IgD-negative memory B cell (primary cell): ENCODE data around the gene WASF3. TPM values are rescaled to one million over a fixed set of nuclear protein-coding genes. Genes with fewer than 3 reads are reported as not detected.

Experiments used
- H3K27ac Mint-ChIP-seq, 3 donors: one replicate each; pipeline ENCODE4 v1.8.0; 2020 to 2022; ENCODE audit warnings: mild to moderate bottlenecking in 3 of 3, mixed read lengths in 3 of 3, moderate library complexity in 1 of 3
- H3K27me3 Mint-ChIP-seq: one replicate; pipeline ENCODE4 v1.8.0; 2021; ENCODE audit warnings: mixed read lengths
- H3K36me3 Mint-ChIP-seq: one replicate; pipeline ENCODE4 v1.8.0; 2020; ENCODE audit warnings: mild to moderate bottlenecking, mixed read lengths
- H3K4me1 Mint-ChIP-seq, 3 donors: one replicate each; pipeline ENCODE4 v1.8.0; 2020 to 2022; ENCODE audit warnings: mixed read lengths in 3 of 3, mild to moderate bottlenecking in 1 of 3
- H3K4me3 Mint-ChIP-seq, 4 donors: one replicate each; pipeline ENCODE4 v1.8.0; 2020 to 2022; ENCODE audit warnings: mild to moderate bottlenecking in 4 of 4, mixed read lengths in 4 of 4, moderate library complexity in 3 of 4
- H3K9me3 Mint-ChIP-seq, 3 donors: one replicate each; pipeline ENCODE4 v1.8.0; 2020 to 2021; ENCODE audit warnings: mixed read lengths in 3 of 3, mild to moderate bottlenecking in 1 of 3
- polyA plus RNA-seq: library from polyadenylated mRNA; unstranded; fragments of 300-500 nt; fragmentation: Illumina TruSeq; gene quantifications from one replicate; pipeline ENCODE4 v1.2.3, GENCODE V29; 2021

The WASF3 gene
- polyA plus RNA-seq, 1 donor from 2014 or later, result not detected

GRCh38 chr13:26682606-26683005 is 125.1 kb downstream of the WASF3 start:
- H3K27ac Mint-ChIP-seq, result no peak overlapping the region
- no peak overlapping the region for H3K4me3 Mint-ChIP-seq
- H3K27me3 Mint-ChIP-seq, result peaks cover 6% of the 10 kb centered on the region
- H3K4me1 Mint-ChIP-seq, result no peaks in the 10 kb centered on the region
- H3K9me3 Mint-ChIP-seq, result no peaks in the 10 kb centered on the region
- no peaks in the 10 kb centered on the region for H3K36me3 Mint-ChIP-seq

DNA sequence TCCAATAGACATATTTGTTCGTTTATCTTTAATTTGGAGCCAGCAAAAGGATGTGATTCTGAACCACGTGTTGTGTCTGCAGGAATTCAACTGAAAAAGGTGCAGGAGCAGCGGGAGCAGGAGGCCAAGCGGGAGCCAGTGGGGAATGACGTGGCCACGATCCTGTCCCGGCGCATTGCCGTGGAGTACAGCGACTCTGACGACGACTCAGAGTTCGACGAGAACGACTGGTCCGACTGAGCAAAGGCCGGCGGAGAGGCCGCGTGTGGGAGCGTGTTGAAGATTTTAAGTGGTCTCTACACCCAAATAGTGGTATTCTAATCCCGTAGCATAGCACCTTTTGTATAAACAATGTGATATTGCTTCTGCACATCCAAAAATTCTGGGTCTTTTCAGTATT is 128.1 kb downstream of the WASF3 start:
- H3K4me1 Mint-ChIP-seq, result no peaks in the 10 kb centered on the region
- H3K4me3 Mint-ChIP-seq, result no peak overlapping the region
- H3K27ac Mint-ChIP-seq, result no peak overlapping the region
- peaks cover 8% of the 10 kb centered on the region for H3K27me3 Mint-ChIP-seq
- no peaks in the 10 kb centered on the region for H3K36me3 Mint-ChIP-seq
- H3K9me3 Mint-ChIP-seq, result peaks cover 1 to 12% (median 3%) of the 10 kb centered on the region in 3 donors

DNA sequence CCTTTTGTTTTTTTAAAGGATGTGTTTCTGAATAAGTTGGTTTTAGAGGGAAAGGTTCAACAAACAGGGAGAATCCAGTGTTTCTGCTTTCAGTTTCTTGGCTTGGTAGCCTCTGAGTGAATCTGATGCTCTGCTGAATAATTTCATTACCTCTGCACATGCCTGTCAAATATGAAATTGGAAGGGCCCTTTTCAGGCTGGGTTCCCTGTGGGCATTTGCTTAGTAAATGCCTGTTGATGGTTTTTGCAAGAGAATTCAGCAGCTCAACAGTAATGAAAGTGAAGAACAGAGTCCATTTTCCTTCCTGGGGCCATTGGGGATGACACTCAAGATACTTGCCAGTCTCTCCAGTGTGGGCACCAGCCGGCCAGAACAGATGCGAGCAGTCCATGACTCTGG is 128.8 kb downstream of the WASF3 start:
- H3K4me1 Mint-ChIP-seq, result no peaks in the 10 kb centered on the region
- peaks cover 1 to 19% (median 6%) of the 10 kb centered on the region in 3 donors for H3K9me3 Mint-ChIP-seq
- H3K27me3 Mint-ChIP-seq, result peaks cover 7% of the 10 kb centered on the region
- H3K4me3 Mint-ChIP-seq, result no peak overlapping the region
- H3K27ac Mint-ChIP-seq, result no peak overlapping the region
- no peaks in the 10 kb centered on the region for H3K36me3 Mint-ChIP-seq

- Mint-ChIP-seq H3K4me1 (no peaks in the 10 kb centered on the region), H3K9me3 (peaks cover 1 to 27% (median 11%) of the 10 kb centered on the region in 3 donors), H3K4me3 (no peak overlapping the region), H3K27ac (no peak overlapping the region), H3K36me3 (no peaks in the 10 kb centered on the region), H3K27me3 (peaks cover 7% of the 10 kb centered on the region)
Measured at GRCh38 chr13:26688286-26688685, 130.8 kb downstream of the WASF3 start.

GRCh38 chr13:26688980-26689379 is 131.5 kb downstream of the WASF3 start:
- peaks cover 9% of the 10 kb centered on the region for H3K27me3 Mint-ChIP-seq
- peak overlapping the region in 1 of 4 donors; percentile 27 for H3K4me3 Mint-ChIP-seq
- peaks cover 1 to 27% (median 11%) of the 10 kb centered on the region in 3 donors for H3K9me3 Mint-ChIP-seq
- H3K4me1 Mint-ChIP-seq, result peaks cover 0 to under 1% (median 0%) of the 10 kb centered on the region in 3 donors
- no peaks in the 10 kb centered on the region for H3K36me3 Mint-ChIP-seq
- H3K27ac Mint-ChIP-seq, result peak overlapping the region in 1 of 3 donors; percentile 43

DNA sequence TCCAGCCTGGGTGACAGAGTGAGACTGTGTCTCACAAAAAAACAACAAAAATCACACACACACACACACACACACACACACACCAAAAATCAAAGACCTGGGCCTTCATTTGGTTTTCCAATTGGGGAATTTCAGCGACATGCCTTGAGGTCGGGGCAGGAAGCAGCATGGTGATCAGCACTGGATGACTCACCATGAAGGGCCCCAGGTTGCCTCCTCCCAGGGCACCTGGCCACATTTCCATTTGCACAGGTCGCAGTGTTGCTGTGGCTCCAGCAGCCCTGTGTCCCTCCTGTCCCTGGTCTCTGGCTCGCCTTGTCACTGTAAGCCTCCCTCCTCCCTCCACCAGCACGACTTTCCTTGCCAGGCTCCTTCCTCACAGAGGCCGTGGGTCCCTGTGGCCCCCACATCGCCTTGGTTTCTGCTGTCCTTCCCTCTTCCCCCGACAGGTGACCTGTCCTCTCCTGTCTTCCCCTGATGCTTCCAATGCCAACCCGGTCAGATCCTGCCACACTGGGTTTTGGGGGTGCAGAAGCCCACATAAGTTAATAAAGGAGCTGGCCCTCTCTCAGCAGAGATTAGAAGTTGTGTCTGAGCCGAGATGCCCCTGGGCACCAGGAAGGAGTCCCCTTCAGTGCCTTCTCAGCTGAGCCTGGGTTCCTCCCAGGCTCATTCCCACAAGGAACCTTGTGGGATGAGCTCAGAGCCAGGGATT is 136.4 kb downstream of the WASF3 start:
- Mint-ChIP-seq H3K4me1 (peaks cover 0 to 6% (median 3%) of the 10 kb centered on the region in 3 donors), H3K9me3 (peaks cover 1 to 27% (median 11%) of the 10 kb centered on the region in 3 donors), H3K36me3 (peaks cover 2% of the 10 kb centered on the region), H3K4me3 (peak overlapping the region in 1 of 4 donors; percentile 14), H3K27me3 (peaks cover 8% of the 10 kb centered on the region), H3K27ac (no peak overlapping the region)

GRCh38 chr13:26694609-26695359 is 137.3 kb downstream of the WASF3 start:
- Mint-ChIP-seq H3K36me3 (peaks cover 2% of the 10 kb centered on the region), H3K4me1 (peaks cover 0 to 6% (median 3%) of the 10 kb centered on the region in 3 donors), H3K27me3 (peaks cover 8% of the 10 kb centered on the region), H3K9me3 (peaks cover 0 to 20% (median 8%) of the 10 kb centered on the region in 3 donors), H3K27ac (no peak overlapping the region), H3K4me3 (no peak overlapping the region)

DNA sequence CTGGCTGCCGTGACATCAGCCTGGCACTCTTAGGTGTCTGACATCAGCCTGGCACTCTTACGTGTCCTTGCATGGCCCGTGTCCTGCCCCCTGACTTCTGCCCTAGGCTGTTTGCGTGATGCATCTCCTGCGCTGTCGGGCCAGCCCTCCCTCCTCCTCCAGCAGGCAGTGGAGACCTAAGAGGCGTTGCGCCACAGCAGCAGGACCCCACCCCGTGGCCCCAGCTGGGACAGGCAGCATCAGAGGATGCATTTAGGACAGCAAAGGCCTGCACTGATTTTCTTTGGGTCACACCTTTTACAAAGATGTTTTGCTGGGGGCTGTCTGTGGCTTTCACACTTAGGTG is 137.8 kb downstream of the WASF3 start:
- H3K27me3 Mint-ChIP-seq, result peaks cover 8% of the 10 kb centered on the region
- no peak overlapping the region for H3K27ac Mint-ChIP-seq
- H3K4me1 Mint-ChIP-seq, result peaks cover 0 to 6% (median 3%) of the 10 kb centered on the region in 3 donors
- no peak overlapping the region for H3K4me3 Mint-ChIP-seq
- peaks cover 0 to 16% (median 8%) of the 10 kb centered on the region in 3 donors for H3K9me3 Mint-ChIP-seq
- peaks cover 2% of the 10 kb centered on the region for H3K36me3 Mint-ChIP-seq

DNA sequence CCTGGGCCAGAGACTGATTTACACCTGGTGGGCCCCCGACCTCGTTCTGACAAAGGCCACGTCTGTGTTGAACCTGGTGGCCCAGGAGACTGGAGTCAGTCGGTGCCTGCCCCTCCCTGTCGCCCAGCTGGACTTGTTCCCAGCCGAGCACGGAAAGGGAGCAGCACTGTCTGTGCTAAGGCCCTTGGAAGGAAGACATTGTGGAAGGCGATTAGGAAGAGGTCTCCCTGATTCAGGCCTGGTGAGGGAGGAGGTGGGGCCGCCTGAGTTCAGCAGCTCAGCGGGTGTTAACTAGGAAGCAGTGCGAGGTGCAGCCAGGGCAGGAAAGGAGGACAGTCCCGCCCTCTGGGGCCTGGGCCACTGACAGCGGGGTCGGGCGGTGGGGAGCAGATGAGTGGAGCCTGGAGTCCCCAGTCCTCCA is 138.4 kb downstream of the WASF3 start:
- Mint-ChIP-seq H3K27ac (no peak overlapping the region), H3K4me3 (peak overlapping the region in 2 of 4 donors; percentile 16 to 84), H3K36me3 (peaks cover 2% of the 10 kb centered on the region), H3K4me1 (peaks cover 0 to 6% (median 3%) of the 10 kb centered on the region in 3 donors), H3K9me3 (peaks cover 0 to 12% (median 8%) of the 10 kb centered on the region in 3 donors), H3K27me3 (peaks cover 8% of the 10 kb centered on the region)

GRCh38 chr13:26697069-26697955 is 139.8 kb downstream of the WASF3 start:
- Mint-ChIP-seq H3K4me3 (no peak overlapping the region), H3K27ac (no peak overlapping the region), H3K27me3 (peaks cover 8% of the 10 kb centered on the region), H3K36me3 (peaks cover 2% of the 10 kb centered on the region), H3K9me3 (peaks cover 0 to 2% (median 0%) of the 10 kb centered on the region in 3 donors), H3K4me1 (peaks cover 0 to 6% (median 3%) of the 10 kb centered on the region in 3 donors)

- Mint-ChIP-seq H3K27me3 (peaks cover 6% of the 10 kb centered on the region), H3K27ac (no peak overlapping the region), H3K4me3 (no peak overlapping the region), H3K9me3 (no peaks in the 10 kb centered on the region), H3K4me1 (peaks cover 0 to 6% (median 3%) of the 10 kb centered on the region in 3 donors), H3K36me3 (peaks cover 2% of the 10 kb centered on the region)
Measured at GRCh38 chr13:26698392-26699196, 141.1 kb downstream of the WASF3 start.

- Mint-ChIP-seq H3K27me3 (peaks cover 6% of the 10 kb centered on the region), H3K9me3 (no peaks in the 10 kb centered on the region), H3K27ac (no peak overlapping the region), H3K4me3 (no peak overlapping the region), H3K36me3 (peaks cover 2% of the 10 kb centered on the region), H3K4me1 (peaks cover 0 to 4% (median 3%) of the 10 kb centered on the region in 3 donors)
Measured at GRCh38 chr13:26699197-26699490, 141.7 kb downstream of the WASF3 start.

DNA sequence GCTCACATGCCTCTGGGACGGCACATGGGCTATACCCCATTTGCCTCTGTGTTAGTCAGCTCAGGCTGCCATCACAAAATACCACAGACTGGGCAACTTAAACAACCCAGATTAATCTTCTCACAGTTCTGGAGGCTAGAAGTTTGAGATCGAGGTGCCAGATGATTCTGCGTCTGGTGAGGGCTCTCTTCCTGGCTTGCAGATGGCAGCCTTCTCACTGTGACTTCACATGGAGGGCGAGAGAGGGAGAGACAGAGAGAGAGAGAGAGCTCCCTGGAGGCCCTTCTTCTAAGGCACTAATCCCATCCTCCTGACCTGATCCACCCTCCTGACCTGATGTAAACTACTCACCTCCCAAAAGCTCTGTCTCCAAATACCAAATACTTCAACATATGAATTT is 148.1 kb downstream of the WASF3 start:
- peaks cover 2% of the 10 kb centered on the region for H3K27me3 Mint-ChIP-seq

GRCh38 chr13:26706381-26706780 is 148.9 kb downstream of the WASF3 start:
- Mint-ChIP-seq H3K27me3 (no peaks in the 10 kb centered on the region), H3K4me3 (no peak overlapping the region), H3K9me3 (no peaks in the 10 kb centered on the region), H3K4me1 (no peaks in the 10 kb centered on the region), H3K36me3 (no peaks in the 10 kb centered on the region), H3K27ac (no peak overlapping the region)

More for the DNA sequence above, 148.1 kb downstream of the WASF3 start:
- no peaks in the 10 kb centered on the region for H3K4me1 Mint-ChIP-seq
- H3K4me3 Mint-ChIP-seq, result no peak overlapping the region
- no peak overlapping the region for H3K27ac Mint-ChIP-seq
- no peaks in the 10 kb centered on the region for H3K9me3 Mint-ChIP-seq
- H3K36me3 Mint-ChIP-seq, result no peaks in the 10 kb centered on the region
